ENCODE results near the gene ARL8A.

DNA sequence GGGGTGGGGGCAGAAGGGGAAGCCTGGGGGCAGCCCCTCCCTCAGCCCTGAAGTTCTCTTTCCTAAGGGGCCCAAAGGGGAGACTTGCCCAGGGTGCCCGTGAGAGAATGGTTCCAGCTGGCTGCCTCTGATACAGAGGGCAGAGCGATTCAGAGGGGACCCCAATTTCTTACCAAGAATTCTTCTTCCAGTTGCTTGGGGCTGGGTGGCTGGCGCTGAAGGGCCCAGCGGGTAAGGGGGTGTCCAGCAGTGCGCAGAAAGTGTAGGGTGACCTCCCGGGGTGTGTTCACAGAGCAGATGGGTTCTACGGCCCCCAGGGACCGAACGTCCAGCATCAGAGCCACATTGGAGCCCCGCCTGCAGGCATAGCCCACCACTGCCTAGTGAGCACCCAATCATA, 13.4 kb upstream of the ARL8A start:
- TF ChIP-seq EZH2phosphoT487 (IDR thresholded peaks at IDR 0.05; ENCODE audit: low read depth, severe bottlenecking, unreplicated experiment), result no peak
- TF ChIP-seq, protein P1, sequence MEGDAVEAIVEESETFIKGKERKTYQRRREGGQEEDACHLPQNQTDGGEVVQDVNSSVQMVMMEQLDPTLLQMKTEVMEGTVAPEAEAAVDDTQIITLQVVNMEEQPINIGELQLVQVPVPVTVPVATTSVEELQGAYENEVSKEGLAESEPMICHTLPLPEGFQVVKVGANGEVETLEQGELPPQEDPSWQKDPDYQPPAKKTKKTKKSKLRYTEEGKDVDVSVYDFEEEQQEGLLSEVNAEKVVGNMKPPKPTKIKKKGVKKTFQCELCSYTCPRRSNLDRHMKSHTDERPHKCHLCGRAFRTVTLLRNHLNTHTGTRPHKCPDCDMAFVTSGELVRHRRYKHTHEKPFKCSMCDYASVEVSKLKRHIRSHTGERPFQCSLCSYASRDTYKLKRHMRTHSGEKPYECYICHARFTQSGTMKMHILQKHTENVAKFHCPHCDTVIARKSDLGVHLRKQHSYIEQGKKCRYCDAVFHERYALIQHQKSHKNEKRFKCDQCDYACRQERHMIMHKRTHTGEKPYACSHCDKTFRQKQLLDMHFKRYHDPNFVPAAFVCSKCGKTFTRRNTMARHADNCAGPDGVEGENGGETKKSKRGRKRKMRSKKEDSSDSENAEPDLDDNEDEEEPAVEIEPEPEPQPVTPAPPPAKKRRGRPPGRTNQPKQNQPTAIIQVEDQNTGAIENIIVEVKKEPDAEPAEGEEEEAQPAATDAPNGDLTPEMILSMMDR (IDR thresholded peaks at IDR 0.05; ENCODE audit: poor library complexity), result no peak
- TF ChIP-seq EZH2 (IDR thresholded peaks at IDR 0.05; ENCODE audit: borderline replicate concordance), result no peak

Measured in hepatocyte (in vitro differentiated cells).